ENCODE data around the gene RYR3. TPM values are rescaled to one million over a fixed set of nuclear protein-coding genes. Genes with fewer than 3 reads are reported as not detected.
"Not testable (repeated sequence)": the region's sequence is repeated elsewhere in the genome, so short reads cannot be mapped to it uniquely, and the experiment has no call there.

RYR3 gene
- total RNA-seq, 1 experiment from 2014 or later, result not detected

DNA sequence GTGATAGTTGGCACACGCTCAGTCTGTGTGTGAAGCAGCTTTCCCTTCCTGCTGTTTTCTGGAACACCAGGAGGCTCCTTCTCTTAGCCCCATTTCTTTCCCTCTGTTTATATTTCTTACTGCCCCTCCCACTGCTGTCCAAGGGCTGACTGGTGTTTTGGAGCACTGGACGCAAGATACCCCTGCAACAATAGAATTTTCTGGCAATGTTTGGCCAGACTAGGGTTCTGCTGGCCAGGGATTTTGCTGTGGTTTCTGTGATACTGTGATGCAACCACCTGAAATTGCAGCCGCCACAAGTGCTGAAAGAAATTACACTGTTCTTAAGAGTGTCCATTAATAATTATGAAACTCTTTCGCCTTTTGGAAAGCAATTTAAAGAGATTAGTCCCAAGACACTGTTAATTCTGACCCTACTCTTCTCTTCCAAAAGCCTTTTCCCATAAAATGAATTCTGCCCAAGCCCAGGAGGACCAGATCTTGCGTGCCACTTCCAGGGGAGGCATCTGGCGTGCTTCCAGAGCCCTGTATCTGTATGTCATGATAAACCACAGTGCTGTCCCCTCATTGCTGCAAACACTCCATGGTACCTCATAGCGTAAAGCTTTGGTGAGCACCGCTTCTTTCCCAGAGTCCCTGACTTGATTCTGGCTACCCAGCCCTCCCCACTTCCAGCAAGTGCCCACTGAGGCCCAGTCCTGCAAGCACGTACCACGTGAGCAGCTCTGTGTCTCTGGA is 498.1 kb downstream of the RYR3 start:
- H3K36me3 ChIP-seq, result no peaks in the 10 kb centered on the region
- DNase-seq, result peak; percentile 10
- no peaks in the 10 kb centered on the region; the same call in 1 of the 2 replicates for H3K27me3 ChIP-seq
- no peaks in the 10 kb centered on the region for H3K9me3 ChIP-seq
- H3K4me3 ChIP-seq, result no peak overlapping the region

DNA sequence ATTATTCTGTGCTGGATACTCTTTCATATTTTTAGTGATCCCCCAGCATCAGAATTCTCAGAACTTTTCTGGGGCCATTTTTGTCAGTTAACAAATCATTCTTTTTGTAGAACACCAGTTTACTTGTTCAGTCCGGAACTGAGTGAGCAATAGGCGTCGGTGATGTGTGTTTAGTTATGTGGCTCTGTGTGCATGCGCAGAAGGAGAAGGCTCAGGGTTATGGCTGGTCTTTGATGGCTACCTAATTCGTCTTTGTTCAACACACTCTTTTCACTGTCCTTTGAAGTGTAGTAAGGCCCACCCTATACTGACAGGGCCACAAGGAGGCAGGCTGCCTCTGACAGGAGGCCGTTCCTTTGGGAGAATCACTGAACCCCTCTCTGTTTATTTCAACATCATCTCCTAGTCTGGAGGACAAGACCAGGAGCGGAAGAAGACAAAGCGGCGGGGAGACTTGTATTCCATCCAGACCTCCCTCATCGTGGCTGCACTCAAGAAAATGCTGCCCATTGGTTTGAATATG is 499.4 kb downstream of the RYR3 start:
- no peak overlapping the region for H3K4me3 ChIP-seq
- no peaks in the 10 kb centered on the region for H3K36me3 ChIP-seq
- no peak for DNase-seq
- H3K9me3 ChIP-seq, result no peaks in the 10 kb centered on the region
- no peaks in the 10 kb centered on the region for H3K27me3 ChIP-seq

DNA sequence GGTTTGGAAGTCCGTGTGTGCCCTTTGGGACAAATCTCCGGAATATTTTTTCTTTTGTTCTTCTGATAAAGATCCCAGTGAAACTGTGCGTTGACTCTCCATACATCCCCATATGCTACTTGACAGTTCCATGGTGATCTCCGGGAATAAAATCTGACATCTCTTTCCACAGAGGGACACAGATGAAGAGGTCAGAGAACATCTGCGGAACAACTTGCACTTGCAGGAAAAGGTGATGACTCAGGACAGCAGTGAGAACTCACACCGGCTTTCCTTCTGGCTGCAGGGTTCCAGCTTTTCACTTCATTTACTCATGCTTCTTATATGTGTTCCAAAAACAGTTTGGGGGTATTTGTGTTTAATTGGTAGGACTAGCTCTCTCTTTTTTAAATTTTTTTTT is 500.0 kb downstream of the RYR3 start:
- Histone ChIP-seq H3K27me3 (no peaks in the 10 kb centered on the region), H3K9me3 (no peaks in the 10 kb centered on the region), H3K36me3 (no peaks in the 10 kb centered on the region), H3K4me3 (no peak overlapping the region)
- DNase-seq, result no peak

DNA sequence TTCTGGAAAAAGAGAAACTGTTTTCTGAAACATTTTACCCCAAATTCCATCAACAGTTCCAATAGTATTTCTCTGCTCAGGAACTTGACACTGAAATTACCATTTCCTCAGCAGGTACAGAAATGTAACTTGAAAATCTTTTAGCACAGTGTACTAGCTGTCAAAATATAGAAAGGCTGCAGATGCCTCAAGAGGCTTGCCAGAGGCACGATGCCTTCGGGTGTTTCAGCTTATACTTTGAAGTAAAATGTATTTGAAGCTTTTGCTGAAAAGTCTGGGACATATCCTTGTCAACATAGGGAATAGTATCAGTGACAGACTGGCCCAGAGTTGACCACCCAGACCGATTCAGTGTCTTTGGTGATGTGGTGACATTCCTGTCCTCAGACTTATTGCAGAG is 503.1 kb downstream of the RYR3 start:
- no peaks in the 10 kb centered on the region for H3K36me3 ChIP-seq
- no peak overlapping the region for H3K4me3 ChIP-seq
- no peak for DNase-seq
- H3K27me3 ChIP-seq, result no peaks in the 10 kb centered on the region
- H3K9me3 ChIP-seq, result no peaks in the 10 kb centered on the region

DNA sequence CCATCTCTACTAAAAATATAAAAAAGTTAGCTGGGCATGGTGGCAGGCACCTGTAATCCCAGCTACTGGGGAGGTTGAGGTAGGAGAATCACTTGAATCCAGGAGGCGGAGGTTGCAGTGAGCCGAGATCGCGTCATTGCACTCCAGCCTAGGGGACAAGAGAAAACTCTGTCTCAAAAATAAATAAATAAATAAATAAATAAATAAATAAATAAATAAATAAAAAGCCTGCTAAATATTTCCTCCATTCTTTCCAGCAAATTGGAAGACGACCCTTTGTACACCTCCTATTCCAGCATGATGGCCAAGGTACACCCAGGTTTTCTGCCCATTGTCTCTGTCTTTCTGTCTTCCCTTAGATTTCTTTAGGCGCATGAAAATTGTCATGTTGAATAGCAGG is 508.7 kb downstream of the RYR3 start:
- not testable (repeated sequence) for H3K36me3 ChIP-seq, DNase-seq, H3K4me3 ChIP-seq, H3K9me3 ChIP-seq, H3K27me3 ChIP-seq

DNA sequence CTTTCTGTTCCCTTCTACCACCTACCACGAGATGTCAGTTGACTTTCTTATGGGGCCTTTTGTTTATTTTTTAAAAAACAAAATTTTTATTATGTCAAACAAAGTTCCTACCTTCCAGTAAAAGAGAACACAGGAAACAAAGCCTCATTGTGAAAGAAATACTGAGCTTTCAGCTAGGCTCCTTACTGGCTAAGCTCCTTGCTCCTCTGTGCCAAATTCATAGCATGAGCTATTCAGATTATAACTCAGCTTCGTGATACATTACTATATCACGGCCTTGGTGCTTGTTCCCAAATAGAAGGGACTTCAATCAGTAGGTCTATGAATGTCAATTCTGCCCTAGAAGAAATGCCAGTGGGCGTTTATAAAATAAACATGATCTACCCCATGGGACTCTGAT is 511.7 kb downstream of the RYR3 start:
- no peak for DNase-seq

DNA sequence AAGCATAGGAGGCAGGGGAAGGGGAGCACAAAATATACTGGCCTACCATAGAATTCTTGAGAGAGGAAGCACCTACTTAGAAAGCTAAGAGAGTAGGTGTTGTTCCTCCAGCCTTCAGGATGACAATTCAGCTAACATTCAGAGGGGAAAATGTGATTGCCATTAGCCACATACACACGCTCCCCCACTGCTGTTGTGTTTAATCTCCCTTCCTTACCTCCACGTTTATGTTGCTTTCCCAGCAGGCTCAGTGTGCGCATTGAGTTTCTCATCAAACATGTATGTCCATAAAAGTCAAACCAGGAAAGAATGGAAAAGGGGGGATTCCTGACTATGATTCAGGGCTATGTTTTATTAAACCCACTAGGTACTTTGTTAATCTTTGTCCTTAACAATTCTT is 512.4 kb downstream of the RYR3 start:
- Histone ChIP-seq H3K9me3 (no peaks in the 10 kb centered on the region), H3K36me3 (no peaks in the 10 kb centered on the region), H3K27me3 (no peaks in the 10 kb centered on the region), H3K4me3 (no peak overlapping the region)
- no peak for DNase-seq

More for the DNA sequence above, 511.7 kb downstream of the RYR3 start:
- H3K4me3 ChIP-seq, result no peak overlapping the region
- H3K9me3 ChIP-seq, result no peaks in the 10 kb centered on the region
- H3K27me3 ChIP-seq, result no peaks in the 10 kb centered on the region
- H3K36me3 ChIP-seq, result no peaks in the 10 kb centered on the region

DNA sequence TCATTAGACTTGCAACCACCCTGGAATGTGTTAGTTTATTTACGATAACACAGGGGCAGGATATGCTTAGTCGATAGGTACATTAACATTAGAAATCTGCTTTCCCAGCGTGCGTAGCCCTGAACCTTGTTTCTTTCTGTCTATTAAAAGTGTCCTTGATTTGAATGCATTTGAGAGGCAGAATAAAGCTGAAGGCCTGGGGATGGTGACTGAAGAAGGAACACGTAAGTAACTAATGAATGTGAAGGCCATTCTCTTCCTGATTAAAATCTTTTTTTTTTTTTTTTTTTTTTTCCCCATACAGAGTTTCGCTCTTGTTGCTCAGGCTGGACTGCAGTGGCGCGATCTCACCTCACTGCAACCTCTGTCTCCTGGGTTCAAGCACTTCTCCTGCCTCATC is 514.7 kb downstream of the RYR3 start:
- no peaks in the 10 kb centered on the region for H3K27me3 ChIP-seq
- no peaks in the 10 kb centered on the region for H3K9me3 ChIP-seq
- no peak for DNase-seq
- H3K4me3 ChIP-seq, result no peak overlapping the region
- no peaks in the 10 kb centered on the region for H3K36me3 ChIP-seq

DNA sequence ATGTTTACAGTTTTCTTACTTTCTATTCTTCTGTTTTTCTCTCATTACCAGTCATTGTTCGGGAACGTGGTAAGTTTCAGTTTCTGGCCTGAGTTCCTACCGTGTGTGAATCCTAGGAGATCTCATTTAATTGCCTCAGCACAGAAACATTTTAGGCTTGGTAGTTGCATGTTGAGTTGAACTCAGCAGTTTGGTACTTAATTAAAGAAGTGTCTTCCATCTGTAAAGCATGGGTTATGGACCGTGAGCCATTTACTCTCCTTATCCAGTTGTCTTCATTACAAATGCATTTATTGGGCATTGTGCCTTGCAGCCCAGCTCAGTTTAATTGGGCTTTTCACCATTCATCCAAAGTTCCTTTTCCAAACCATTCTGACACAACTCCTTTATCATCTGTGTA is 515.4 kb downstream of the RYR3 start:
- Histone ChIP-seq H3K4me3 (no peak overlapping the region), H3K27me3 (no peaks in the 10 kb centered on the region), H3K9me3 (no peaks in the 10 kb centered on the region), H3K36me3 (no peaks in the 10 kb centered on the region)
- DNase-seq, result no peak

DNA sequence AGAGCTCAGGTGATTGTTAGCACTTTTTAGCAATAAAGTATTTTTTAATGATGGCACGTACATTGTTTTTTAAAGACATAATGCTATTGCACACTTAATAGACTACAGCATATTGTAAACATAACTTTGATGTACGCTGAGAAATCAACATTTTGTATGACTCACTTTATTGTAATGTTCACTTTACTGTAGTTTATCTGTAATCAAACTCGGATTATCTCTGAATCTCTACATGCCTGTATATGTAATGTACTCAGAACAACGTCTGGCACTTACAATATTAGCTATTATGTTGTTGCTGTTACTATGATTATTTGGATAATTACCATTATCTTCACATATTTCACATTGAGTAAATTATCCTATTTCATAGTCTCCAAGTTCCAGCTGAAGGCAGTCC is 519.6 kb downstream of the RYR3 start:
- Histone ChIP-seq H3K4me3 (no peak overlapping the region), H3K36me3 (no peaks in the 10 kb centered on the region), H3K27me3 (no peaks in the 10 kb centered on the region), H3K9me3 (no peaks in the 10 kb centered on the region)
- DNase-seq, result no peak

DNA sequence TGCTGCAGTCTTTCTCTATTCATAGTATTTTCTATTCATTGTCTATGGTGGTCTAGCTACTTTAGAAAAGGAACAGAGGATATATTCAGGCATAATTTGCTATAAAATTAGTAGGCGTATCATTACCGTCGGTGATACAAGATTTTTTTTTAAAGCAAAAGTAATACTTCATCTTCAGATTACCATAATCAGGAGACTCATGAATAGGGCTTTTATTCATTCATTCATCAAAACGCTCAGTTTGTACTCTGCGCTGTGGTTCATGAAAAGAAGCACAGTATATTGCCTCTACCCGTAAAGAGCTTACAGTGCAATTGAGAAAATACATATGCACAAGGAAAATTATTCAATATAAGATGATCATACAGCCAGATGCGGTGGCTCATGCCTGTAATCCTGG is 520.9 kb downstream of the RYR3 start:
- Histone ChIP-seq H3K27me3 (no peaks in the 10 kb centered on the region), H3K36me3 (no peaks in the 10 kb centered on the region), H3K9me3 (no peaks in the 10 kb centered on the region), H3K4me3 (no peak overlapping the region)
- DNase-seq, result no peak

DNA sequence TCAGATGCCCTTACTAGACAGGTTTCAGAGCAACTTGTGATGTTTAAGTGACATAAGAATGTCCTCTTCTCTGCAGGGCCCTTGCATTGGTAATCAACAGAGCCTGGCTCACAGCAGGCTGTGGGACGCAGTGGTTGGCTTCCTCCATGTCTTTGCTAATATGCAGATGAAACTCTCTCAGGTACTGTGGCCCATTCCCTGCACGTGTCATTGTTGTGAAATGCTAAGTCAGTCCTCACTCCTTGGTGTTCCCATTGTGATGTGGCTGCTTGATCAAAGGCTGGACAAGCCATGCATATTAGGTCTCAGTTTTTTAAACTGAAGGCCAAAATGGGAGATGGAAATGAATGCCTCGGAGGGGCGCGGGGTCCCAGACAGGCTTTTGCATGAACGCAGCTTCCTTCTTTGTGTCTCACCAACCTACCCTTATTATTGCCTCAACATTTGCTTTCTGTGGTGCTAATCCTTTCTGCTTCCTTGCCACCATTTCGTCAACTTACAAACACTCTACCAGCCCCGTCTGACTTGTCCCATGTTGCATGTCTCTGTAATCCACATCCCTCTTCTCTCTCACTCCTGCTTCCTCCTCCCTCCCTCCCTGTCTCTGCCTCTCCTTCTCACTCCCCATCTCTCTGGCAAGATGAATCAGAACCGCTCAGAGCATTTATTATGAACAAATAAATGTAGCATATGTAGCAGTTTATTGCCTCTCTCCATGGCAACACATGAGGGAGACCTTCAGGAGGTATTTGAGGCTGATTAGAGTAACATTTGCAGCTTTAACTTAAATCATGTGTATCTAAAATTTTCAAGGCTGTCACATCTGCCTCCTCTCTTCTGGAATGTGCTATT is 524.4 kb downstream of the RYR3 start:
- Histone ChIP-seq H3K4me3 (no peak overlapping the region), H3K36me3 (no peaks in the 10 kb centered on the region), H3K27me3 (no peaks in the 10 kb centered on the region), H3K9me3 (no peaks in the 10 kb centered on the region)
- DNase-seq, result no peak

DNA sequence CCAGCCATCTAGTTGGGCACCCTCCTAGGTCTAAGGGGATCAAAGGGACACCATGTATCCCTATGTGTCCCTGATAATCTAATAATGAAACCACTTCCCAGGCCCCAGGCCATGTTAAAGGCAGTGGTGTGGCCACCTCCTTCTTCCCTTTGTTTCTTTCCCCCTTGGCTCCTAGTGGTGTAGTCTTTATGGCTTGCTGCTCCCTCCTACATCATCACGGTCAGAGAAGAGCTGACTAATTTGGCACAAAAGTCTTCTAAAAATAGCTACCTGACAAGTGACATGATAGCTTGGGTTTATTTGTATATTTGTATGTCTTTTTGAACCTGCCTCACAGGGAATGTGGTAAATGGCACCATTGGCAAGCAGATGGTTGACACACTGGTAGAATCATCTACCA is 526.5 kb downstream of the RYR3 start:
- no peaks in the 10 kb centered on the region for H3K36me3 ChIP-seq
- H3K4me3 ChIP-seq, result no peak overlapping the region
- no peaks in the 10 kb centered on the region for H3K27me3 ChIP-seq
- DNase-seq, result no peak
- no peaks in the 10 kb centered on the region for H3K9me3 ChIP-seq

DNA sequence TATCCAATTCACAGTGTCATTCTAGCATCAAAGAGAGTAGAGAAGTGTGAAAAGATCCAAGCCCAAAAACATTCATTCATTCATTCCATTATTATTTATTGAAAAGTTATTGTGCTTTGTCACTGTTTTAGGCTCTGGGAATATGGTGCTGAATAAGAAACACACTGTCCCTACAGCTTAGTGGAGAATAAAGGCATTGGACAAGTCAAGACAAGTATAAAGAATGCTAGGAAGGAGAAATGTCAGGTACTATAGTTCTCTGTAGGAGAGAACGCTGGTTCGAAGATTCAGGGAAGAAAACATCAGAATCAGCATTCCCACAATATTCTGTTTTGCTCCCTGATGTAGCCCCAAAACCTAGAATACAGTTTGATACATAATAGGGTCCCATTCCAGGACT is 528.8 kb downstream of the RYR3 start:
- H3K27me3 ChIP-seq, result no peaks in the 10 kb centered on the region
- no peak overlapping the region for H3K4me3 ChIP-seq
- no peaks in the 10 kb centered on the region for H3K36me3 ChIP-seq
- no peak for DNase-seq
- H3K9me3 ChIP-seq, result no peaks in the 10 kb centered on the region

DNA sequence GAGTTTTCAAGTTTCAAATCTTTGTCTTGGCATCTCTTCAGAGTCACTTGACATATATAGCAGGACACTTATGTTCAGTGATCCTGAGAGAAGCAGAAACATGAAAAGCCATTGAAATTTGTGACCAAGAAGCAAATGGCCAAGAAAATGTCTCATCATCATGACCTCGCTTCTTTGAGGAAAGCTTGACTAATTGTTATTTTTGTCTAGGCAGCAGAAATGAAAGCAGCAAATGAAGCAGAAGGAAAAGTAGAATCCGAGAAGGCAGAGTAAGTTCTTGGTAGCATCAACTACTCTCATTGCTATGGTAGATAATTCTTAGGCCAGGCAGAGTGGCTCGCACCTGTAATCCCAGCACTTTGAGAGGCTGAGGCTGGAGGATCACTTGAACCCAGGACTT is 529.8 kb downstream of the RYR3 start:
- H3K9me3 ChIP-seq, result no peaks in the 10 kb centered on the region
- no peak for DNase-seq
- no peaks in the 10 kb centered on the region for H3K27me3 ChIP-seq
- H3K4me3 ChIP-seq, result no peak overlapping the region
- H3K36me3 ChIP-seq, result no peaks in the 10 kb centered on the region

DNA sequence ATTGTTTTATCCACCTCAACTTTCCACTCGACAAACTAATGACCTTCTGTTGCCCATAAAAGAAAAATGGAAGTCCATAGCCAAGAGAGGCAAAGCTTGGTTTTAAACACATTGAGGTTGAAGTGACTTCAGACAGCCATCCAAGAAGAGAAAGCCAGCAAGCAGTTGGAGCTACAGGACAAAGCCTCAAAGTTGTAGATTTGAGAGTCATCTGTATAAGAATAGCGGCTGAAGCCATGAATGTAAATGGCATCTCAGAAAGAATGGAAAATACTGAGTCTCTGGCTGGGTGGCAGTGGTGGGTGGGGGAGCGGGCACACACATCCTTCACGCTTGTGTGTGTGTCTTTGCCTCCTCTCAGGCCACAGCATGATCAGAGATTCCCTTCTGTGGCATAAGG is 533.4 kb downstream of the RYR3 start:
- no peak for DNase-seq
- H3K27me3 ChIP-seq, result no peaks in the 10 kb centered on the region
- H3K4me3 ChIP-seq, result no peak overlapping the region
- H3K36me3 ChIP-seq, result no peaks in the 10 kb centered on the region
- H3K9me3 ChIP-seq, result no peaks in the 10 kb centered on the region

DNA sequence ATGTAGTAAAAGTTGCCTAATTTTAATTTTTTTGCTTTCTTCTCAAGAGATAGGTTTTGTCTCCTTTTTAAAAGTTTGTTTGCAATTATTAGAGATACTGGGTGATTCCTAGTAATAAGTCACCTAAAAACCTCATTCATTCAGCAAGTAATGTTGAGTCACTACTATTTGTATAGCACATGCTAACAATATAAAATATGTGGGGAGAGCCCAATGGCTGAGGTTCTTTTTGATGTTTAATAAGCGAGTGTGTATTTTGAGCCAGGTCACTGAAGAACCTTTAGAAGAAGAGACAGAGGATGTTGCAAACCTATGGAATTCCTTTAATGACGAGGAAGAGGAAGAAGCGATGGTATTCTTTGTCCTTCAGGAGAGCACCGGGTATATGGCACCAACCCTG is 533.8 kb downstream of the RYR3 start:
- no peaks in the 10 kb centered on the region for H3K9me3 ChIP-seq
- no peak overlapping the region for H3K4me3 ChIP-seq
- no peak for DNase-seq
- H3K36me3 ChIP-seq, result no peaks in the 10 kb centered on the region
- H3K27me3 ChIP-seq, result no peaks in the 10 kb centered on the region

DNA sequence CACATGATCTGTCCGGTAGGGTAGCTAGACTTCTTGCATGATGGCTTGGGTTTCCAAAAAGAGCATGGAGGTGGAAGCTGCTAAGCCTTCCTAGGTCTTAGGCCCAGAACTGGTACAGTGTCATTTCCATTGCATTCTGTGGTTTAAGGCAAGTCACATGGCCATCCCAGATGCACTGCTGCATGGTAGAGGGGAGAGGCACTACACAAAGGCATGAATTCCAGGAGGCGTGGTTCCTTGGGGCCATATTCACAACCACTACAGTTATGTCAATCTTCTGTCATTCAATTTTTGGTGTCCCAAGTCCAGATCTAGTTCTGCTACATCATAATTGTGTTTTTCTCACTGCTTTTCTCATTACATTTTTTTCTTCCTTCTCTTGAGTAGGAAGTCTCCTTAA is 535.4 kb downstream of the RYR3 start:
- Histone ChIP-seq H3K27me3 (no peaks in the 10 kb centered on the region), H3K9me3 (no peaks in the 10 kb centered on the region), H3K36me3 (no peaks in the 10 kb centered on the region; the same call in 1 of the 2 replicates), H3K4me3 (no peak overlapping the region)
- DNase-seq, result no peak

Measured in MG63 (cell line).